DND-41 (cell line): ENCODE measurements around the gene ARHGEF12.

ENCODE experiments used
- ATAC-seq: fragments of 200-7000 bp; cut with Tn5 transposase; 3 replicates; pipeline ENCODE4 v1.9.1; 2021; ENCODE audit warnings: low read depth; ENCODE audit not compliant: insufficient read depth
- DNase-seq: peaks from one replicate; pipeline ENCODE4 v3.0.0-alpha.2; 2020
- H2AFZ ChIP-seq: 2 replicates; pipeline ENCODE4 v1.6.0; 2012; ENCODE audit warnings: low read depth, low read length
- H3K27ac ChIP-seq: 2 replicates; pipeline ENCODE4 v1.5.1; 2012; ENCODE audit warnings: low read length, inconsistent platforms
- H3K27me3 ChIP-seq: fragments of 200-600 bp; sonication (generic); 2 replicates; pipeline ENCODE4 v1.6.0; 2012; ENCODE audit warnings: low read length, mild to moderate bottlenecking, inconsistent platforms; ENCODE audit not compliant: insufficient read depth, poor library complexity
- H3K36me3 ChIP-seq: 2 replicates; pipeline ENCODE4 v1.5.1; 2012; ENCODE audit warnings: low read length, inconsistent platforms; ENCODE audit not compliant: insufficient read depth
- H3K4me1 ChIP-seq: 2 replicates; pipeline ENCODE4 v1.5.1; 2012; ENCODE audit warnings: mild to moderate bottlenecking, low read length; ENCODE audit not compliant: insufficient read depth
- H3K4me2 ChIP-seq: 2 replicates; pipeline ENCODE4 v1.6.0; 2012; ENCODE audit warnings: mild to moderate bottlenecking, moderate library complexity, low read length, inconsistent platforms; ENCODE audit not compliant: insufficient read depth
- H3K4me3 ChIP-seq, 2 experiments: fragments of 200-600 bp in 1 of 2; shearing (Covaris generic) in 1 of 2; 2 replicates each; pipeline ENCODE4 v1.5.1; 2012 to 2016; ENCODE audit warnings: inconsistent platforms in 2 of 2, low read length in 2 of 2, mild to moderate bottlenecking in 2 of 2, low read depth in 1 of 2, moderate library complexity in 1 of 2
- H3K79me2 ChIP-seq: 2 replicates; pipeline ENCODE4 v1.6.0; 2012; ENCODE audit warnings: low read length, inconsistent platforms; ENCODE audit not compliant: insufficient read depth
- H3K9ac ChIP-seq: 2 replicates; pipeline ENCODE4 v1.6.0; 2012; ENCODE audit warnings: low read depth, mild to moderate bottlenecking, inconsistent platforms, low read length, moderate library complexity
- H3K9me3 ChIP-seq: 2 replicates; pipeline ENCODE4 v1.5.1; 2012; ENCODE audit warnings: low read length, moderate library complexity, mild to moderate bottlenecking, inconsistent platforms; ENCODE audit not compliant: insufficient read depth, severe bottlenecking
- H4K20me1 ChIP-seq: 2 replicates; pipeline ENCODE4 v1.6.0; 2012; ENCODE audit warnings: low read length; ENCODE audit not compliant: insufficient read depth
- CTCF ChIP-seq: IDR thresholded peaks from 2 replicates; pipeline ENCODE4 v1.5.1; 2012; ENCODE audit warnings: borderline replicate concordance, low read length, moderate library complexity, mild to moderate bottlenecking; ENCODE audit not compliant: poor library complexity, severe bottlenecking; ENCODE audit errors: extremely low read depth
- EZH2 ChIP-seq: IDR thresholded peaks from 3 replicates; pipeline ENCODE4 v1.6.1; 2012; ENCODE audit warnings: borderline replicate concordance, low read depth, mild to moderate bottlenecking, moderate library complexity, low read length, inconsistent platforms; ENCODE audit not compliant: severe bottlenecking

Gene ARHGEF12

DNA sequence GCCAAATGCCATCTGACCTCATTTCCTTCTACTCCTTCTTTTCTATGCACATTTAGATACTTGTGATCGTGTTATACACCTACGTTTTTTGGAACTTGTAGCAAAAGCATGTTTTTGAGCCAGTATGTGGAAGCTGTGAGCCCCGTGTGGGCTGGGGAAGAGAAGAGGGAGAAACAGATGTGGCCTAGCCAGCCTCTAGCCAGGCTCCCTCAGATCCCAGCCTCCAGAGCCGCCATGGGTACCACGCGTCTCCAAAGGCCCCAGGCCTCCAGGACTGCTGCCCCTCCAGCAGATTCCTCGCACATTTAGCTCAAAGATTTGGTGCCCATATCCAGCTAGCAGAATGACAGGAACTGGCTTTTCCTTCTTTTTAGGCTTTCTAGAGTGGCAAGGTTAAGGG is 28.1 kb upstream of the ARHGEF12 start:
- H3K79me2 ChIP-seq: no peaks in the 10 kb centered on the region
- DNase-seq (no peak), ATAC-seq (no peak)
- no peak overlapping the region for H3K27ac ChIP-seq
- H3K36me3 ChIP-seq: no peaks in the 10 kb centered on the region
- H3K4me3 ChIP-seq: no peak overlapping the region
- H2AFZ ChIP-seq: no peak overlapping the region
- TF ChIP-seq EZH2 (no peak), CTCF (no peak)
- H3K4me2 ChIP-seq: no peak overlapping the region
- H3K27me3 ChIP-seq: peaks cover 40% of the 10 kb centered on the region
- peaks cover 15% of the 10 kb centered on the region for H4K20me1 ChIP-seq
- no peaks in the 10 kb centered on the region for H3K4me1 ChIP-seq
- no peak overlapping the region for H3K9ac ChIP-seq
- no peaks in the 10 kb centered on the region for H3K9me3 ChIP-seq

DNA sequence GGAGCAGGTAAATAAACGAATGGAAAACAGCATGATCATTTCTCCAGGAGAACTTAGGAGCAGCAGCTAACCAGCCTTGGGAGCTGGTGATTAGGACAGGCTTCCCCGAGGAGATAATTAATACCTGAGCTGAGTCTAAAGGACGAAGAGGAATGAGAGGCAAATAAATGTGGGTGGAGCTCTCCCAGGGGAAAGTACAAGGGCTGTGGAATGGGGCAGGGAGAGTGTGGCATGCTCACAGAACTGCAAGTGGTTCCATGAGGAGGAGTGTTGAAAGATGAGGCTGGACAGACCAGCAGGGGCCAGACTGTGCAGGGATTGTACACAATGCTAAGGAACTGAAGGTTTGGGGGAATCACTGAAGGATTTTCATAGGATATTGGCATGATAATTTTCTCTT is 25.3 kb upstream of the ARHGEF12 start:
- TF ChIP-seq CTCF (no peak), EZH2 (no peak)
- DNase-seq (no peak), ATAC-seq (no peak)

DNA sequence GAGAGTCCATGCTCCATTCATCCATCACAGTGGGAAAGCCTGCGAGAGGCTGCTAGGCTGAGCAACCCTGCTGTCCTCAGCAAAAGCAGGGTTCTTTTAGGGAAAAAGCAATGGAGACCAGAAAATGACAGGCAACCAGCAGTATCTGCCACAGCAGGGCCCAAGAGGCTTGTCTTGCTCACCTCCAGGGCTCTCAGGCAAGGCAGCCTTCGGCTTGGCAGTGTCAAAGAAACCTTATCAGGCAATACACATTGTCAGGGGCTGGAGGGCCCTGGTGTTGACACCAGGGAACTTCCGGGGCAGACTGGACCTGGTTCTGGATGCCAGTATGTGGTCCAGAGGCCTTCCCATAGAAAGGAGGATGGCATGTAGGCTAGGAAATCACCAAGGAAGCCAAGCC is 21.4 kb upstream of the ARHGEF12 start:
- Histone ChIP-seq H3K27me3 (peaks cover 53% of the 10 kb centered on the region), H3K27ac (no peak overlapping the region), H3K79me2 (no peaks in the 10 kb centered on the region), H3K4me3 (no peak overlapping the region), H4K20me1 (peaks cover 4% of the 10 kb centered on the region; the same call in 1 of the 2 replicates), H3K4me1 (no peaks in the 10 kb centered on the region), H2AFZ (no peak overlapping the region), H3K36me3 (no peaks in the 10 kb centered on the region), H3K9ac (no peak overlapping the region), H3K9me3 (no peaks in the 10 kb centered on the region), H3K4me2 (no peak overlapping the region)
- DNase-seq: no peak
- TF ChIP-seq EZH2 (no peak), CTCF (no peak)
- ATAC-seq: no peak

More for the DNA sequence above, 25.3 kb upstream of the ARHGEF12 start:
- no peak overlapping the region for H3K27ac ChIP-seq
- H3K27me3 ChIP-seq: peaks cover 43% of the 10 kb centered on the region
- H3K79me2 ChIP-seq: no peaks in the 10 kb centered on the region
- no peak overlapping the region for H3K9ac ChIP-seq
- no peak overlapping the region for H3K4me3 ChIP-seq
- H2AFZ ChIP-seq: no peak overlapping the region
- no peak overlapping the region for H3K4me2 ChIP-seq
- peaks cover 13% of the 10 kb centered on the region; the same call in 1 of the 2 replicates for H4K20me1 ChIP-seq
- H3K4me1 ChIP-seq: no peaks in the 10 kb centered on the region
- H3K36me3 ChIP-seq: no peaks in the 10 kb centered on the region
- H3K9me3 ChIP-seq: no peaks in the 10 kb centered on the region
